Erythroblast (primary cell): ENCODE data around the gene CACNA2D4.
"Not testable (repeated sequence)": the region's sequence is repeated elsewhere in the genome, so short reads cannot be mapped to it uniquely, and the experiment has no call there.

Experiments
- DNase-seq, 2 experiments: peaks; one replicate each; lab custom pipeline; 2025; lab: John Stamatoyannopoulos, UW
- GATA1 ChIP-seq: IDR thresholded peaks from 2 replicates; pipeline ENCODE4 v1.6.1; 2011; ENCODE audit warnings: low read depth, mild to moderate bottlenecking, control low read depth, low read length, moderate library complexity
- POLR2A ChIP-seq: IDR thresholded peaks from 2 replicates; pipeline ENCODE4 v1.6.1; 2011; ENCODE audit warnings: mild to moderate bottlenecking, low read length

The CACNA2D4 gene

GRCh38 chr12:1918081-1918883 is at the start of gene CACNA2D4:
Gene CACNA2D4 (minus strand): TSS chr12:1918652. CDS start chr12:1918473, 179 bp downstream.
- TF ChIP-seq GATA1 (no peak), POLR2A (peak; percentile 37)

GRCh38 chr12:1966561-1967226 is 48.2 kb upstream of the CACNA2D4 start:
- DNase-seq = no peak
- TF ChIP-seq GATA1 (no peak), POLR2A (no peak)

More at GRCh38 chr12:1918081-1918883, at the start of gene CACNA2D4:
- DNase-seq = peak; percentile 50 to 70

GRCh38 chr12:1965916-1966315 is 47.5 kb upstream of the CACNA2D4 start:
- DNase-seq = no peak
- TF ChIP-seq POLR2A (no peak), GATA1 (no peak)

GRCh38 chr12:1962051-1963020 is 43.9 kb upstream of the CACNA2D4 start:
- DNase-seq = peak; percentile 38 to 77
- no peak for TF ChIP-seq POLR2A
- no peak for TF ChIP-seq GATA1

- no peak for TF ChIP-seq GATA1
- no peak for TF ChIP-seq POLR2A
- DNase-seq = no peak
Measured at GRCh38 chr12:1956716-1957115, 38.3 kb upstream of the CACNA2D4 start.

- no peak for TF ChIP-seq GATA1
- no peak for TF ChIP-seq POLR2A
- DNase-seq = no peak
Measured at GRCh38 chr12:1949771-1950470, 31.5 kb upstream of the CACNA2D4 start.

GRCh38 chr12:1948883-1949282 is 30.4 kb upstream of the CACNA2D4 start:
- no peak for DNase-seq
- no peak for TF ChIP-seq GATA1
- no peak for TF ChIP-seq POLR2A

- TF ChIP-seq GATA1 = no peak
- DNase-seq = no peak
Measured at GRCh38 chr12:1947081-1947480, 28.6 kb upstream of the CACNA2D4 start.

GRCh38 chr12:1946296-1946695 is 27.8 kb upstream of the CACNA2D4 start:
- no peak for DNase-seq
- TF ChIP-seq POLR2A = no peak
- no peak for TF ChIP-seq GATA1

- DNase-seq = not testable (repeated sequence)
Measured at GRCh38 chr12:1945502-1945901, 27.1 kb upstream of the CACNA2D4 start.

GRCh38 chr12:1939801-1940607 is 21.6 kb upstream of the CACNA2D4 start:
- TF ChIP-seq POLR2A (no peak), GATA1 (no peak)

GRCh38 chr12:1939331-1939730 is 20.9 kb upstream of the CACNA2D4 start:
- TF ChIP-seq POLR2A (no peak), GATA1 (no peak)
- DNase-seq = no peak

More at GRCh38 chr12:1939801-1940607, 21.6 kb upstream of the CACNA2D4 start:
- peak; percentile 84 to 94 for DNase-seq
